ENCODE data around the gene TEKT1.
"Not testable (repeated sequence)": the region's sequence is repeated elsewhere in the genome, so short reads cannot be mapped to it uniquely, and the experiment has no call there.

Gene TEKT1

DNA sequence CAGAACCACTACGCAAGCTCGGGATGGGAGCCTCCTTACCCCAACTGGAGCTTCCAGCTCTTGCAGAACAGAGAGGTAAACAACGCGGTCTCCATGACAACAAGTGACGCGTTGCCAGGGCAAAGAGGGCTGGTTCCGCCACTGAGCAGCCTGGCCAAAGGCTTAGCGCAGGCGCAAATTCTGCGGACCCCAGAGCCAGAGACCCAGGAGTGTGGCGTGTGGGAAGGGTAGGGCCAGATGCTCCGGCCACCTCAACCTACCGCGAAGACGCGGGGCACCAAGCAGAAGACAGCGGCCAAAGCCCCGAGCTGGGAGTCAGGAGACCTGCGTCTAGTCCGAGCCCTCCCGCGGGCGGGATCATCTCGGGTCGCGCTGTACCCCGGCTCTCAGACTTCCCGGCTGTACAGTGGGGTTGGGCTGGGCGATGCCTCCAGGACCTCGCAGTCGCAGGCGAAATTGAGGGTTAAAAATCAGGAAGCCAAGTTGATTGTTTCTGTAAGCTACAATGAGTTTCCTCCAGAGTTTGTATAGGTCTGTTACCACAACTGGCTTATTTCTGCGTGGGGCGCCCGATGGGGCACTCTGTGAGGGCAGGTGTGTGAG, at the start of gene TEKT1:
Gene TEKT1, minus strand, starts transcription at position 69 of the 603 bp plus-strand sequence. CDS start 1,353 bp downstream, outside the sequence.
- peaks cover 25 to 27% of the 10 kb centered on the region in 2 donors for H3K27me3 ChIP-seq (ENCODE audit: control insufficient read depth in 1 of 2, insufficient read depth in 2 of 2, low read length in 2 of 2)
- H3K9ac ChIP-seq (ENCODE audit: low read length in 2 of 2), result no peak within 1 kb of the TSS
- H3K36me3 ChIP-seq (ENCODE audit: control insufficient read depth in 2 of 2, insufficient read depth in 2 of 2, low read length in 2 of 2), result no peaks in the 10 kb centered on the region
- peak within 1 kb of the TSS in 1 of 2 donors; percentile 29 for H3K4me3 ChIP-seq (ENCODE audit: low read length in 2 of 2)
- peaks cover 4% of the 10 kb centered on the region for H3K4me1 ChIP-seq (ENCODE audit: control insufficient read depth, insufficient read depth, low read length)
- no peaks in the 10 kb centered on the region for H3K9me3 ChIP-seq (ENCODE audit: control insufficient read depth in 2 of 2, low read length in 2 of 2)
- no peak within 1 kb of the TSS for H3K27ac ChIP-seq (ENCODE audit: low read length)

- not testable (repeated sequence) for H3K4me1 ChIP-seq (ENCODE audit: control insufficient read depth, insufficient read depth, low read length); H3K9me3 ChIP-seq (ENCODE audit: control insufficient read depth in 2 of 2, low read length in 2 of 2); H3K4me3 ChIP-seq (ENCODE audit: low read length in 2 of 2); H3K9ac ChIP-seq (ENCODE audit: low read length in 2 of 2); H3K27ac ChIP-seq (ENCODE audit: low read length); H3K36me3 ChIP-seq (ENCODE audit: control insufficient read depth in 2 of 2, insufficient read depth in 2 of 2, low read length in 2 of 2); H3K27me3 ChIP-seq (ENCODE audit: control insufficient read depth in 1 of 2, insufficient read depth in 2 of 2, low read length in 2 of 2)
Measured at GRCh38 chr17:6879221-6879975, 47.9 kb upstream of the TEKT1 start.

- H3K27me3 ChIP-seq (ENCODE audit: control insufficient read depth in 1 of 2, insufficient read depth in 2 of 2, low read length in 2 of 2); H3K36me3 ChIP-seq (ENCODE audit: control insufficient read depth in 2 of 2, insufficient read depth in 2 of 2, low read length in 2 of 2); H3K4me3 ChIP-seq (ENCODE audit: low read length in 2 of 2); H3K27ac ChIP-seq (ENCODE audit: low read length); H3K4me1 ChIP-seq (ENCODE audit: control insufficient read depth, insufficient read depth, low read length); H3K9me3 ChIP-seq (ENCODE audit: control insufficient read depth in 2 of 2, low read length in 2 of 2); H3K9ac ChIP-seq (ENCODE audit: low read length in 2 of 2): not testable (repeated sequence)
Measured at GRCh38 chr17:6875276-6875675, 43.7 kb upstream of the TEKT1 start.

DNA sequence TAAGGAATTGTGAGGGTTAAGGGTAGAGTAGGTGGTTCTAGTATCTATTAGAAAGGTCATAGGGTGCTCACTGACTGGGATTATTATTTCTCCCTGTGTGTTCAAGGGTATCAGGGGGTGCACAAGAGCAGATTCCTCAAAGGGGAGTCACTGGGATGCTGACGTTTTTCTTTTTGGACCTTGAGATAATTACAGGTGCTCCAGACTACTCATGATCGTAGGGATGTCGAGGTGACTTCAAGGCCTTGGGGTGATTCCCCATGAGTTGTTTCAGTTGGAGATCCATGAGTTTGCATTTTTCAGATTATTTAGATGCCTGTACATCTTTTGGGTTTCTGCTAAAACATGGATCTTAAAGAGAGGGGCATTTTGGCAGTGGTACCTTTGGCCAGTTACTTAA, 41.4 kb upstream of the TEKT1 start:
- H3K9ac ChIP-seq (ENCODE audit: low read length in 2 of 2), result no peak overlapping the region
- H3K9me3 ChIP-seq (ENCODE audit: control insufficient read depth in 2 of 2, low read length in 2 of 2), result no peaks in the 10 kb centered on the region
- H3K4me1 ChIP-seq (ENCODE audit: control insufficient read depth, insufficient read depth, low read length), result no peaks in the 10 kb centered on the region
- H3K27ac ChIP-seq (ENCODE audit: low read length), result no peak overlapping the region
- H3K36me3 ChIP-seq (ENCODE audit: control insufficient read depth in 2 of 2, insufficient read depth in 2 of 2, low read length in 2 of 2), result no peaks in the 10 kb centered on the region
- H3K27me3 ChIP-seq (ENCODE audit: control insufficient read depth in 1 of 2, insufficient read depth in 2 of 2, low read length in 2 of 2), result peaks cover 2 to 3% of the 10 kb centered on the region in 2 donors
- H3K4me3 ChIP-seq (ENCODE audit: low read length in 2 of 2), result no peak overlapping the region

GRCh38 chr17:6870841-6871240, 39.3 kb upstream of the TEKT1 start:
- no peak overlapping the region for H3K4me3 ChIP-seq (ENCODE audit: low read length in 2 of 2)
- H3K4me1 ChIP-seq (ENCODE audit: control insufficient read depth, insufficient read depth, low read length), result no peaks in the 10 kb centered on the region
- no peak overlapping the region for H3K27ac ChIP-seq (ENCODE audit: low read length)
- H3K9ac ChIP-seq (ENCODE audit: low read length in 2 of 2), result no peak overlapping the region
- peaks cover 2 to 3% of the 10 kb centered on the region in 2 donors for H3K27me3 ChIP-seq (ENCODE audit: control insufficient read depth in 1 of 2, insufficient read depth in 2 of 2, low read length in 2 of 2)
- no peaks in the 10 kb centered on the region for H3K9me3 ChIP-seq (ENCODE audit: control insufficient read depth in 2 of 2, low read length in 2 of 2)
- H3K36me3 ChIP-seq (ENCODE audit: control insufficient read depth in 2 of 2, insufficient read depth in 2 of 2, low read length in 2 of 2), result no peaks in the 10 kb centered on the region

DNA sequence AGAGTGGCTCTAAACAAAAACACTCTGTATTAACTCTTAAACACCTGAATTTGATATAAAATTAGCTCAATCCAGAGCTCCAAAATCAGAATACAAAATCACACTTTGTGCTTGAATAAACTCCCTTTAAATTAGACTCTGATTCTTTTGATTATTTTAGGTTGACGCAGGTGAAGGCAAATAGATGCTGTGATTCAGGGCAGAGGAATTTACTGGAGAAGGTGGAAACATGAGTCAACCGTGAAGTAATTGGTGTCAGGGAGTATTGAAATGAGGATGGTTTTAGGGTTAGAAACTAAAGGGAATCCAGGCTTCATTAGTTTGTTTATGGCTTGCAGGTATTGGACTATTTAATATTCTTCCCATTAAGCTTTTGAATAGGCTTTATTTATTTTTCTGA, 37.1 kb upstream of the TEKT1 start:
- Histone ChIP-seq H3K9me3 (ENCODE audit: control insufficient read depth in 2 of 2, low read length in 2 of 2) (no peaks in the 10 kb centered on the region), H3K27me3 (ENCODE audit: control insufficient read depth in 1 of 2, insufficient read depth in 2 of 2, low read length in 2 of 2) (peaks cover 2 to 3% of the 10 kb centered on the region in 2 donors), H3K27ac (ENCODE audit: low read length) (no peak overlapping the region), H3K36me3 (ENCODE audit: control insufficient read depth in 2 of 2, insufficient read depth in 2 of 2, low read length in 2 of 2) (no peaks in the 10 kb centered on the region), H3K4me1 (ENCODE audit: control insufficient read depth, insufficient read depth, low read length) (no peaks in the 10 kb centered on the region), H3K9ac (ENCODE audit: low read length in 2 of 2) (no peak overlapping the region), H3K4me3 (ENCODE audit: low read length in 2 of 2) (no peak overlapping the region)

DNA sequence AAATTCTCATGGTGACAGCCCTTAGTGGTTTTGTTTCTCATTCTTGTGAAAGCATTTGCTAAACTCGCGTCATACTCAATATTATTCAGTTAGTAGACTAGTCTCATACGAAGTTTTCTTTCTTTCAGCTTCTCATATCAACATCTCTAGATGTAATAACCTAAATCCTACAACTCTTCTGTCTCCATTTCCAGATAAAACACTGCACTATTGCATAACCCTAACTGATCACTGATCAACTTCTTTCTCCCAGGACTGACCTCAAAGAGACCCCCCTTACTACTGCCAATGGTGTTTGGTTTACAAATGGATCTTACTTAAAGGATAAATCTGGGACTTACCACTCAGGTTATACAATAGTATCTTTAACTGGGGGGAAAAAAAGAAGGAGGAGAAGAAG, 36.3 kb upstream of the TEKT1 start:
- Histone ChIP-seq H3K27me3 (ENCODE audit: control insufficient read depth in 1 of 2, insufficient read depth in 2 of 2, low read length in 2 of 2) (peaks cover 6% of the 10 kb centered on the region in 2 donors), H3K27ac (ENCODE audit: low read length) (no peak overlapping the region), H3K9me3 (ENCODE audit: control insufficient read depth in 2 of 2, low read length in 2 of 2) (no peaks in the 10 kb centered on the region)

DNA sequence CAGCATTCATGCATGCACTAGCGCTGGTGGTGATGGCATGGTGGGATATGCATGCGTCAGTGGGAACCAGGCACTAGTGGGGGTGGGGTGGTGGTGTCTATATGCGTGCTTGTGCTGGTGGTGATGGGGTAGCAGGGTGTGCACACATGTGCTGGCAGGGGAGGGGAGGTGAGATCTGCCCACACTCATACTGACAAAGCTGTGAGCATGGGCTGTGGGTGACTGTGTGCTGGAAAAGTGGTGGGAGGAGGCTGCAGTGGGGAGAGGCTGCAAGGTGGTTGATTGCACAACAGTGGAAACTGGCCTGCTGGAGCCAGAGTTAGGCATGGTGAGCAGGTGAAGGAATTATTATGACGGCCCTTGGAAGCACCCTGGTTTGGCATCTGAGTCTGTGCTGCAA, 31.3 kb upstream of the TEKT1 start:
- H3K27ac ChIP-seq (ENCODE audit: low read length), result no peak overlapping the region
- H3K27me3 ChIP-seq (ENCODE audit: control insufficient read depth in 1 of 2, insufficient read depth in 2 of 2, low read length in 2 of 2), result peaks cover 9% of the 10 kb centered on the region in 2 donors
- no peak overlapping the region for H3K4me3 ChIP-seq (ENCODE audit: low read length in 2 of 2)
- no peaks in the 10 kb centered on the region for H3K4me1 ChIP-seq (ENCODE audit: control insufficient read depth, insufficient read depth, low read length)
- H3K36me3 ChIP-seq (ENCODE audit: control insufficient read depth in 2 of 2, insufficient read depth in 2 of 2, low read length in 2 of 2), result no peaks in the 10 kb centered on the region
- H3K9me3 ChIP-seq (ENCODE audit: control insufficient read depth in 2 of 2, low read length in 2 of 2), result no peaks in the 10 kb centered on the region
- H3K9ac ChIP-seq (ENCODE audit: low read length in 2 of 2), result no peak overlapping the region

More for the DNA sequence above, 36.3 kb upstream of the TEKT1 start:
- Histone ChIP-seq H3K9ac (ENCODE audit: low read length in 2 of 2) (no peak overlapping the region), H3K4me1 (ENCODE audit: control insufficient read depth, insufficient read depth, low read length) (no peaks in the 10 kb centered on the region), H3K36me3 (ENCODE audit: control insufficient read depth in 2 of 2, insufficient read depth in 2 of 2, low read length in 2 of 2) (no peaks in the 10 kb centered on the region), H3K4me3 (ENCODE audit: low read length in 2 of 2) (no peak overlapping the region)

DNA sequence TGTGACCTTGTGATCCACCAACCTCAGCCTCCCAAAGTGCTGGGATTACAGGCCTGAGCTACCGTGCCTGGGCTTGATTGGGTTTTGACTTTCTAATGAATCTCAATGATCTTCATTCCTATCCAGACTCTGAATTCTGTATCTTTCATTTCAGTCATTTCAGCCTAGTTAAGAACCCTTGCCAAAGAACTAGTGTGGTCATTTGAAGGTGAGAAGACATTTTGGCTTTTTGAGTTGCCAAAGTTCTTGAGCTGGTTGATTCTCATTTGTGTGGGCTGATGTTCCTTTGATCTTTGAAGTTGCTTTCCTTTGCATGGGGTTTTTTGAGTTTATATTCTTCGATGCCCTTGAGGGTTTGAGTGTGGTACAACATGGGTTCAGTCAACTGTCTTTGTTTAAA, 30.6 kb upstream of the TEKT1 start:
- Histone ChIP-seq H3K4me1 (ENCODE audit: control insufficient read depth, insufficient read depth, low read length) (no peaks in the 10 kb centered on the region), H3K27ac (ENCODE audit: low read length) (no peak overlapping the region), H3K27me3 (ENCODE audit: control insufficient read depth in 1 of 2, insufficient read depth in 2 of 2, low read length in 2 of 2) (peaks cover 9% of the 10 kb centered on the region in 2 donors), H3K4me3 (ENCODE audit: low read length in 2 of 2) (no peak overlapping the region), H3K9ac (ENCODE audit: low read length in 2 of 2) (no peak overlapping the region), H3K9me3 (ENCODE audit: control insufficient read depth in 2 of 2, low read length in 2 of 2) (no peaks in the 10 kb centered on the region), H3K36me3 (ENCODE audit: control insufficient read depth in 2 of 2, insufficient read depth in 2 of 2, low read length in 2 of 2) (no peaks in the 10 kb centered on the region)

- Histone ChIP-seq H3K27ac (ENCODE audit: low read length) (no peak overlapping the region), H3K36me3 (ENCODE audit: control insufficient read depth in 2 of 2, insufficient read depth in 2 of 2, low read length in 2 of 2) (no peaks in the 10 kb centered on the region), H3K9me3 (ENCODE audit: control insufficient read depth in 2 of 2, low read length in 2 of 2) (no peaks in the 10 kb centered on the region), H3K9ac (ENCODE audit: low read length in 2 of 2) (no peak overlapping the region), H3K4me1 (ENCODE audit: control insufficient read depth, insufficient read depth, low read length) (no peaks in the 10 kb centered on the region), H3K27me3 (ENCODE audit: control insufficient read depth in 1 of 2, insufficient read depth in 2 of 2, low read length in 2 of 2) (peaks cover 11 to 13% of the 10 kb centered on the region in 2 donors), H3K4me3 (ENCODE audit: low read length in 2 of 2) (no peak overlapping the region)
Measured at GRCh38 chr17:6857904-6858303, 26.4 kb upstream of the TEKT1 start.

- H3K36me3 ChIP-seq (ENCODE audit: control insufficient read depth in 2 of 2, insufficient read depth in 2 of 2, low read length in 2 of 2), result no peaks in the 10 kb centered on the region
- peaks cover 6 to 8% of the 10 kb centered on the region in 2 donors for H3K27me3 ChIP-seq (ENCODE audit: control insufficient read depth in 1 of 2, insufficient read depth in 2 of 2, low read length in 2 of 2)
- H3K4me3 ChIP-seq (ENCODE audit: low read length in 2 of 2), result no peak overlapping the region
- no peaks in the 10 kb centered on the region for H3K9me3 ChIP-seq (ENCODE audit: control insufficient read depth in 2 of 2, low read length in 2 of 2)
- H3K9ac ChIP-seq (ENCODE audit: low read length in 2 of 2), result no peak overlapping the region
- no peaks in the 10 kb centered on the region for H3K4me1 ChIP-seq (ENCODE audit: control insufficient read depth, insufficient read depth, low read length)
- no peak overlapping the region for H3K27ac ChIP-seq (ENCODE audit: low read length)
Measured at GRCh38 chr17:6857336-6857735, 25.8 kb upstream of the TEKT1 start.
